Colonic mucosa (tissue), 4 donors: ENCODE results near the gene GNL3L. TPM values are rescaled to one million over a fixed set of nuclear protein-coding genes. Genes with fewer than 3 reads are reported as not detected.
"Not testable (repeated sequence)": the region's sequence is repeated elsewhere in the genome, so short reads cannot be mapped to it uniquely, and the experiment has no call there.

Experiments
- DNase-seq: peaks from one replicate; pipeline ENCODE4 v3.0.0-alpha.2; 2020
- H3K27ac ChIP-seq: fragments of 200-600 bp; one replicate; pipeline ENCODE4 v1.8.0; 2021
- H3K27me3 ChIP-seq: fragments of 200-600 bp; one replicate; pipeline ENCODE4 v1.8.0; 2021
- H3K36me3 ChIP-seq: fragments of 200-600 bp; one replicate; pipeline ENCODE4 v1.8.0; 2021
- H3K4me1 ChIP-seq: fragments of 200-600 bp; one replicate; pipeline ENCODE4 v1.8.0; 2021; ENCODE audit warnings: mild to moderate bottlenecking
- H3K4me3 ChIP-seq: fragments of 200-600 bp; one replicate; pipeline ENCODE4 v1.8.0; 2021
- H3K9ac ChIP-seq, 2 donors: one replicate each; pipeline ENCODE4 v1.7.0; 2013; ENCODE audit warnings: control low read depth in 2 of 2, low read depth in 2 of 2, low read length in 2 of 2
- H3K9me3 ChIP-seq: fragments of 200-600 bp; one replicate; pipeline ENCODE4 v1.8.0; 2021
- intact Hi-C: fragments of 100-400 bp; cut with DNase I; formaldehyde crosslinking; loops from one replicate; pipeline ENCODE4 v1.14.1; 2022
- total RNA-seq, 2 donors: library from RNA; stranded (reverse); fragmentation: NEBNext Ultra II Directional in 1 of 2; extraction: Animal tissue kit (Norgen Biotek cat#: 25700) in 1 of 2; gene quantifications; one replicate each; pipeline ENCODE4 v1.2.1, GENCODE V29; 2021
- TF ChIP-seq, protein P1 (sequence below): fragments of 200-600 bp; IDR thresholded peaks from one replicate; pipeline ENCODE4 v1.8.0; 2022; ENCODE audit warnings: antibody characterized with exemption, mild to moderate bottlenecking
- donor health status: healthy.
- donor health status: DM: no; HTN: no; CAD: no.
- donor health status: DM: no; HTN: no; CAD: no.

The GNL3L gene, protein sequence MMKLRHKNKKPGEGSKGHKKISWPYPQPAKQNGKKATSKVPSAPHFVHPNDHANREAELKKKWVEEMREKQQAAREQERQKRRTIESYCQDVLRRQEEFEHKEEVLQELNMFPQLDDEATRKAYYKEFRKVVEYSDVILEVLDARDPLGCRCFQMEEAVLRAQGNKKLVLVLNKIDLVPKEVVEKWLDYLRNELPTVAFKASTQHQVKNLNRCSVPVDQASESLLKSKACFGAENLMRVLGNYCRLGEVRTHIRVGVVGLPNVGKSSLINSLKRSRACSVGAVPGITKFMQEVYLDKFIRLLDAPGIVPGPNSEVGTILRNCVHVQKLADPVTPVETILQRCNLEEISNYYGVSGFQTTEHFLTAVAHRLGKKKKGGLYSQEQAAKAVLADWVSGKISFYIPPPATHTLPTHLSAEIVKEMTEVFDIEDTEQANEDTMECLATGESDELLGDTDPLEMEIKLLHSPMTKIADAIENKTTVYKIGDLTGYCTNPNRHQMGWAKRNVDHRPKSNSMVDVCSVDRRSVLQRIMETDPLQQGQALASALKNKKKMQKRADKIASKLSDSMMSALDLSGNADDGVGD
- 10 to 100 TPM; 23.5 to 38.3 TPM for total RNA-seq

DNA sequence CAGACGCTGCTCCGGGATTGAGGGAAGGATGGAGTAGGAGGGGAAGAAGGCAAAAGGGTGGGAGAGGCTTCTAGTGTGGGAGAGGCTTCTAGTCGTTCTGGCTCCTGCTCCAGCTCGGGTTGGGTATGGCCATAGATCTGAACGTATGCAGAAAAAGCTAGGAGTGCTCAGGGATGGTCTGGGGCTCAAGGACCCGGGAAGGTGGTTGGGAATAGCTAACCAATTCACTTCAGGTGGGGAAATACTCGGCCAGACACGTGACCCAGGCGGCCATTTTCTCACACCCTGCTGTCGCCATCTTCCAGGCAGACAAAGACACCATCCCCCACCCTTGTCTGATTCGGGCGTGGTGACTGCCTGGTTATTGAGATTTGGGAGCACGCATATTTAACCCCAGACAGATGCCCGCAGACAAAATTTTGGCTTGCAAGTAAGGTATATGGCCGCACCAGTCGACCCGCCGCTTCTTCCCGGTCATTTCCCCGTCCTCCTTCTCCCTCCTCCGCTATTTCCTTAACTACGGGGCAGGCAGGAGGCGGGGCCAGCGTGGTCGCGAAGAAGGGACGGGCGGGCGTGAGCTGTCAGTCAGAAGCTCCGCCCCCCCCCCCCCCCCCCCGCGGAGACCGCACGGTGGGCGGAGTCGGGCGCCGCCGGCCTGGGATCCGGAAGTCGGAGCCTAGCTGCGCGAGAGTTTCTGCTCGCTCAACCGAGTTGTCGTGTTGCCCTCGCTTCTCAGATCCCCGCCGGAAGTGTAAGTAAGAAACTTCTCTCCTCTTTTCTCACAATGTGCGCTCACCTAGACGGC lies at the start of gene GNL3L:
TSS of gene GNL3L (plus strand) at position 668 of the 805 bp plus-strand sequence. CDS start 2,348 bp downstream, outside the sequence.
- TF ChIP-seq, protein P1, sequence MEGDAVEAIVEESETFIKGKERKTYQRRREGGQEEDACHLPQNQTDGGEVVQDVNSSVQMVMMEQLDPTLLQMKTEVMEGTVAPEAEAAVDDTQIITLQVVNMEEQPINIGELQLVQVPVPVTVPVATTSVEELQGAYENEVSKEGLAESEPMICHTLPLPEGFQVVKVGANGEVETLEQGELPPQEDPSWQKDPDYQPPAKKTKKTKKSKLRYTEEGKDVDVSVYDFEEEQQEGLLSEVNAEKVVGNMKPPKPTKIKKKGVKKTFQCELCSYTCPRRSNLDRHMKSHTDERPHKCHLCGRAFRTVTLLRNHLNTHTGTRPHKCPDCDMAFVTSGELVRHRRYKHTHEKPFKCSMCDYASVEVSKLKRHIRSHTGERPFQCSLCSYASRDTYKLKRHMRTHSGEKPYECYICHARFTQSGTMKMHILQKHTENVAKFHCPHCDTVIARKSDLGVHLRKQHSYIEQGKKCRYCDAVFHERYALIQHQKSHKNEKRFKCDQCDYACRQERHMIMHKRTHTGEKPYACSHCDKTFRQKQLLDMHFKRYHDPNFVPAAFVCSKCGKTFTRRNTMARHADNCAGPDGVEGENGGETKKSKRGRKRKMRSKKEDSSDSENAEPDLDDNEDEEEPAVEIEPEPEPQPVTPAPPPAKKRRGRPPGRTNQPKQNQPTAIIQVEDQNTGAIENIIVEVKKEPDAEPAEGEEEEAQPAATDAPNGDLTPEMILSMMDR: no peak
- Histone ChIP-seq H3K4me3 (peak within 1 kb of the TSS; percentile 67), H3K9ac (peak within 1 kb of the TSS; percentile 75 to 76), H3K36me3 (no peaks in the 10 kb centered on the region), H3K4me1 (no peaks in the 10 kb centered on the region), H3K9me3 (no peaks in the 10 kb centered on the region), H3K27ac (peak within 1 kb of the TSS; percentile 59), H3K27me3 (no peaks in the 10 kb centered on the region)
- peak; percentile 81 for DNase-seq
- intact Hi-C loops: loop anchor here (2.0 kb wide), 1 partner anchor 45 kb away; no protein-coding TSS in a partner anchor

DNA sequence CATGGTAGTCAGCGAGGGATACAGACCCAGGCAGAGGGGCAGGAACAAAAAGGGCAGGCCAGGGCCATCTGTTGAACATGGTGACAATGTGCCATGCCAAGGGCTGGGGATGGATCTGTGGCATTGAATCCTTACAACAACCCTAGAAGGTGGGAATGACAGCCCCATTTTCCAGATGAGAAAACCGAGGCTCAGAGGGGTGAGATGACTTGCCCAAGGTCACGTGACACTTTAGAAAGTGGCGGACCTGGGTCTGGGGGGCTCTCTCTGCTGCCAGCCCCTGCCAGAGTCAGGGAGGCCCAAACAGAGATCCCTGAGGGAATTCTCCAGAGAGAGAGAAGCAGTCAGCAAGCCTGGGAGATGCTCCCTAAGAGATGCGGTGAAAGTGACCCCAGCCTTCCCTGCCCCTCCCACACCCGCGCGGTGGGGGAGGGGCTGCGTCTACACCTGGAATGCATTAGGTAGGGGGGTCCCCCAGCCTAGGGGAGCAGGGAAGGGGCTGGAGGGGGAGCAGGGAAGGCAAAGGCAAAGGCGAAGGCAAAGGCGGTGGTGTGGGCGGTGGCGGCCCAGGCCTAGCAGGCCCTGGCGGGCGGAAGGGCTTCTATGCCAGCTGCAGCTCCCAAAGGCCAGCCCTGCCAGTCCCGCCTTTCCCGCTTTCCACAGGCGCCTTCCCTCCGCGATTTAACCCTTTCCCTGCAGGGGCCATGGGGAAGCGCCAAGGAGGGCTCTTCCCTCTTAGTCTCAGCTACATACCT lies 47.0 kb upstream of the GNL3L start:
- no peaks in the 10 kb centered on the region for H3K4me1 ChIP-seq
- no peaks in the 10 kb centered on the region for H3K9me3 ChIP-seq
- peak; percentile 30 for DNase-seq
- H3K36me3 ChIP-seq: no peaks in the 10 kb centered on the region
- TF ChIP-seq, protein P1: no peak
- H3K4me3 ChIP-seq: peak overlapping the region; percentile 2
- H3K27me3 ChIP-seq: no peaks in the 10 kb centered on the region
- peak overlapping the region; percentile 15 for H3K27ac ChIP-seq
- intact Hi-C loops: no loop called here
- peak overlapping the region in 1 of 2 donors; percentile 19 for H3K9ac ChIP-seq

DNA sequence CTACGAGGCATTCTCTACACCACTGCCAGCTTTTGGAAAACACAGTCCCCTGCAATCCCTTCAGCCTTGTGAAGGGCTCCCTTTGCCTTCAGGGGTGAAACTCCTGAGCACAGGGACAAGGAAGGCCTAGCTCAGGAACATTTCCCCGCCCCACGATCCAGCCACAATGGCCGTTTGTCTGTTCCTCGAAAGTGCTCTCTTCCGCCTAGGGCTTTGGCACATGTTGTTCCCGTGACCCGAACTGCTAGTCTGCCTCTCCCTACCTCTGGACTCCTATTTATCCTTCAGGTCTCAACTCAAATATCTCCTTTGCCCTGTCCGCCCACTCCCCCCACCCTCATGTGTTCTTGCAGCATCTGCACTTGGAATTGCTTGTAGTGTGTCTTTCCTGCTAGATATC lies 46.1 kb upstream of the GNL3L start:
- H3K27me3 ChIP-seq: no peaks in the 10 kb centered on the region
- no peaks in the 10 kb centered on the region for H3K9me3 ChIP-seq
- H3K4me1 ChIP-seq: no peaks in the 10 kb centered on the region
- TF ChIP-seq, protein P1: no peak
- DNase-seq: no peak
- H3K9ac ChIP-seq: peak overlapping the region in 1 of 2 donors; percentile 19
- intact Hi-C loops: loop anchor here (2.0 kb wide), 1 partner anchor 45 kb away; no protein-coding TSS in a partner anchor
- no peaks in the 10 kb centered on the region for H3K36me3 ChIP-seq
- no peak overlapping the region for H3K4me3 ChIP-seq
- no peak overlapping the region for H3K27ac ChIP-seq

DNA sequence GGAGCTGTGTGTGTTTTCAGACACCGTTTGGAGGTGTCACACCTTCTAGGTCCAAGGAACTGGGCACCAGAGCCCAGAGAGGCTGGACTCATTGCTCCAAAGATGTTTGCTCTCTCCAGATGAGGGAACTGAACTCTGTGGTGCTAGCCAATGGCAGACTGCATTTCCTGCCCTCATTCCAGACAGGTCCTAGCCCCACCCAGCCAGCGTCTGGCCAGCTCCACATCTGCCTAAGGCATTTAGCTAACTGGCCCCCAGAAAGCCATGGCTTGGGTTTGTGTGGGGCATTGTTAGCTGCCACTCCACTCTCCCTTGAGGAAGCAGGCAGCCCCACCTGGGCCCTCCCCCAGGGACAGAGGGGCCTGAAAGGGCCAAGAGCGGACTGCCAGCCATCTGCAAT lies 45.4 kb upstream of the GNL3L start:
- TF ChIP-seq, protein P1: no peak
- Histone ChIP-seq H3K4me3 (no peak overlapping the region), H3K9ac (no peak overlapping the region), H3K36me3 (no peaks in the 10 kb centered on the region), H3K9me3 (no peaks in the 10 kb centered on the region), H3K27ac (no peak overlapping the region), H3K27me3 (no peaks in the 10 kb centered on the region), H3K4me1 (no peaks in the 10 kb centered on the region)
- intact Hi-C loops: loop anchor here (2.0 kb wide), 1 partner anchor 44 kb away; no protein-coding TSS in a partner anchor
- no peak for DNase-seq

DNA sequence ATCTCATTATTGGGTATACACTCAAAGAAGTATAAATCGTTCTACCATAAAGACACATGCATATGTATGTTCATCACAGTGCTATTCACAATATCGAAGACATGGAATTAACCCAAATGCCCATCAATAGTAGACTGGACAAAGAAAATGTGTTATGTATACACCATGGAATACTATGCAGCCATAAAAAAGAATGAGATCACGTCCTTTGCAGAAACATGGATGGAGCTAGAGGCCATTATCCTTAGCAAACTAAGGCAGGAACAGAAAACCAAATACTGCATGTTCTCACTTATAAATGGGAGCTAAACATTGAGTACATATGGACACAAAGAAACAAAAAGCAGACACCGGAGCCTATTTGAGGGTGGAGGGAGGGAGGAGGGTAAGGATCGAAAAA lies 40.2 kb upstream of the GNL3L start:
- H3K9me3 ChIP-seq, H3K27ac ChIP-seq, H3K4me1 ChIP-seq, H3K27me3 ChIP-seq, intact Hi-C loops, H3K4me3 ChIP-seq, DNase-seq, H3K36me3 ChIP-seq, H3K9ac ChIP-seq: not testable (repeated sequence)
